HG03571 (cell line): ENCODE measurements around the gene TRIM51.
"Not testable (repeated sequence)": the region's sequence is repeated elsewhere in the genome, so short reads cannot be mapped to it uniquely, and the experiment has no call there.

Experiments
- ATAC-seq: cut with Tn5 transposase; IDR thresholded peaks from one replicate; pipeline ENCODE4 v1.9.1; 2021; ENCODE audit not compliant: unreplicated experiment

The TRIM51 gene, protein sequence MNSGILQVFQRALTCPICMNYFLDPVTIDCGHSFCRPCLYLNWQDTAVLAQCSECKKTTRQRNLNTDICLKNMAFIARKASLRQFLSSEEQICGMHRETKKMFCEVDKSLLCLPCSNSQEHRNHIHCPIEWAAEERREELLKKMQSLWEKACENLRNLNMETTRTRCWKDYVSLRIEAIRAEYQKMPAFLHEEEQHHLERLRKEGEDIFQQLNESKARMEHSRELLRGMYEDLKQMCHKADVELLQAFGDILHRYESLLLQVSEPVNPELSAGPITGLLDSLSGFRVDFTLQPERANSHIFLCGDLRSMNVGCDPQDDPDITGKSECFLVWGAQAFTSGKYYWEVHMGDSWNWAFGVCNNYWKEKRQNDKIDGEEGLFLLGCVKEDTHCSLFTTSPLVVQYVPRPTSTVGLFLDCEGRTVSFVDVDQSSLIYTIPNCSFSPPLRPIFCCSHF

DNA sequence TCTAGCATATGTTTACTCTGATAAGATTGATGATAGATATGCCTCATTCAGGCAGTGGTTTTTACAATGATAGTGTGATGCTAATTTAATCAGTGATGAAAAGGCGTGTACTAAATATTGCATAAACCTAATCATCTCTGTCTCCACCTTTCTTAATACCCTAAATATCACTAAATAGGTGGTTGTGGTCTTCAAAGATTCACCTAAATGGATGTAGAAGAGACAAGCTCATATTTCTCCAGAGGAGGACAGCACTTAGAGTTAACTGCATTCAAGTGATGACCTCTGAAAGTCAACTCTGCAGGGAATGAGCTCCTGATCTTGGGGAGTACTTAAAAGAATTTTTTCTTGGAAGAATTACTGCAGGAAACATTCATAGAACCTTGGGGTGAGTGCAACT is at the start of gene TRIM51:
Gene TRIM51 (plus strand): TSS at position 301 of the 400 bp plus-strand sequence. CDS start 2,132 bp downstream, outside the sequence.
- not testable (repeated sequence) for ATAC-seq

DNA sequence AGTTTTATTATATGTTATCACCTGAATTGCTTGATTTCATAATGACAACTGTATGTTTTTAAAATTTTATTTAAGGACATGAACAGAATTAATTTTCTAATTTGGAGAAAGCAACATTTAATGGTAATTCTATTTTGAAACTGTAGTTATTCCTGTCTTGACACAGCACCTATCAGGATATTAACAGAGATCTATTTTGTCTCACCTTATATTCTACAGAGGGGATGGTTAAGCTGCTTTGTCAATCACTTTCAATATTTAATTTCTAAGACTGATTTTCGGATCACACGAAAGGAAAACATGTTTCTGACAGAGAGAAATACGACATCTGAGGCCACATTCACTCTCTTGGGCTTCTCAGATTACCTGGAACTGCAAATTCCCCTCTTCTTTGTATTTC is 44.6 kb upstream of the TRIM51 start, which contains the start of gene OR5D16:
Gene OR5D16 (plus strand): TSS at position 301 of the 400 bp plus-strand sequence. CDS start 0 bp downstream, at position 301.
- no peak for ATAC-seq

DNA sequence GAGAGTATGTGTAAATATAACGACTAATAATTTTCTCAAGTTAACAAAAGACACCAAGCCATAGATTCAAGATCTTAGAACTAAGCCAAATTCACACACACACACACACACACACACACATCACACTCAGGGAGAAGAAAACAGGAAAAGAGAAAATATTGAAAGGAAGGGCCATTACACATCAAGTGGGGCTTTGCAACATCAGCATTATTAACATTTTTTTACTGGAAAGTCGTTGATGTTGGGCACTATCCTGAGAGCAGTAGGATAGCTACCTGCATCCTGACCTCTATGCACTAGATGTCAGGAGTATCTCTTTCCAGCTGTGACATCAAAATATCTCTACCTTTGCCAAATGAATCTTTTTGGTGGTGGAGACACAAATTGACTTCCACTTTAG is 35.6 kb upstream of the TRIM51 start:
- ATAC-seq = no peak

DNA sequence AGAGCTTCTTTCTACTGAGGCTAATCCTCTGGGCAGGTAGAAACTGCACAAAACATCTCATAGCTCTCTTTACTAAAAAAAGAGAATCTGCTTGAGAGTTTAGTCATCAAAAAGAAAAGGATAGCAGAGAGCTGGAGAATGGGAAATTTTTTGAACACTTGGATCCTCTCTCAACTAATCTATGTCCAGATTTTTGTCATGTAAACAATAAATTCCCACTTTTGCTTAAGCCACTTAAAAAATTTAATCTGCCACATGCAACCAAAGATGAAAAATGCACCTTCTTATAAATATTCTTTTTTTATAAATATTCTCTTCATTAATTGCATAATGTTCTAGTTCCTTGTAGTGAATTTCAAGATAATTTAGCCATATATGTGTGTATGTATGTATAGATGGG is 34.1 kb upstream of the TRIM51 start:
- no peak for ATAC-seq

DNA sequence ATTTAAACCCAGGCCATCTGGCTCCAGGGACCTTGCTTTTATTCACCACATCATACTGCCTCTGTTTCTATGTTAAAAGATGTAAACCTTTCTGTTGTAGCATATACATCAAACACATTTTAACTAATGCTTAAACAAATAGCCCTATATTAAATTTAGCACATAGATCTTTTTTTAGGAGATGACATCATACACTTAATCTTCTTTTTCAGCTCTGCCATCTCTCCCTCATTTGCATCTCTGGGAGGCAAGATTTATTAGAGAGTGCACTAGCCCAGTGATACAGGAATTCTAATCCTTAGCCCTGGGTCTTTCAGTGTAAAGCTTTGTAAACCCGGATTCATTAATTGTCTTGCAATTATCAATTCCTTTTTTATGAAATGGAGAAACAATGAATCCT is 31.0 kb upstream of the TRIM51 start:
- ATAC-seq = no peak

DNA sequence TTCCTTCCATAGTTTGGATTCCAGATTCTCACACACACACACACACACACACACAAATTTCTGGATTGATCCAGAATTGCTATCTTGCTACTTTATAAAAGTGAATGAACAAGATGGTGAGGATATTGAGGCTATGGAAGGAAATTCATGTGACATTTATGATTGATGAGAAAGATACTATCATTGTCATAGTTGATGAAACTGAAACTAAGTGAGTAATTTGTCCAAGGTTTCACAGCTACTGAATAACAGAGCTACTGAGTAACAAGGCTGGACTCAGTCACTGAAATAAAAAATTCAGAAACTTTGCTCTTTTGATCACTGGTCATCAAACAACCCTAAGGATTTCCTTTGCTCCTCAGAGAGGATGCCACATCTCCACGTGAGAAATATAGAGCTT is 28.4 kb upstream of the TRIM51 start:
- ATAC-seq = no peak

DNA sequence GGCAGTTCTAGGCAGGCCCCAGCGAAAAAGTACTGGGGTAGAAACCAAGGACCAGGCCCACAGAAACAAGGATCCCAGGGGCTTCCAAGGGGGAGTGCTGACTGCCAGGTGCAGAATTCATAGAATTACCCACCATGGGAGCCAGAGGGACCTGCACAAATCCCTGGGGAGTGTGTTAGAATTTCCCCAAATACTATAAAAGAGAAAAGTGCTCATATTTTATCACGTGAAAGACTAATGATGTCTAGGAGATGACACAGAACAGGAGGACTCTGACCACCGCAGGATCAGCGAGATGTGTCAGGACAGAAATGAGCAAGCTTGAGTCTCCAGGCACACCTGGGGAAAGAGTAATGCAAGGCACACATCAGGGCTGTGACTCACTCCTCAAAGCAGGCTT is 15.7 kb upstream of the TRIM51 start:
- not testable (repeated sequence) for ATAC-seq

DNA sequence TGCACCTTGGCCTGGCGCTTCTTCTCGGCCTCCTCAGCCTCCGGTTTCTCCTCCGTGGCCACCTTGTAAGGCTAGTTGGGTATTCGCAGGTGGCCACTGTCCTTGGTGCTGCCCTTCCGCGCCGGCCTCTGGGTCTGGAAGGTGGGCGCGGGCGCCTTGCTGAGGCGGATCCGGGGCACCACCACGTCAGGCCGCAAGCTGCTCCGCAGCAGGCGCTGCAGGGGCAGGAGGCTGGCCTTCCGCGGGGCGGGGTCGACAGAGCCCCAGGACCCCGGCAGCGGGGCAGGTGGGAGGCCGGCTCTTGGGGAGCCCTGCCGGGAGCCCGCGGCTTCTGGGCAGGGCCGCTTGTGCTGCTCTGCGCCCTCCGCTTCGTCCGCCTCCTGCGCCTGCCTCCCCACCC is 10.4 kb upstream of the TRIM51 start:
- not testable (repeated sequence) for ATAC-seq

DNA sequence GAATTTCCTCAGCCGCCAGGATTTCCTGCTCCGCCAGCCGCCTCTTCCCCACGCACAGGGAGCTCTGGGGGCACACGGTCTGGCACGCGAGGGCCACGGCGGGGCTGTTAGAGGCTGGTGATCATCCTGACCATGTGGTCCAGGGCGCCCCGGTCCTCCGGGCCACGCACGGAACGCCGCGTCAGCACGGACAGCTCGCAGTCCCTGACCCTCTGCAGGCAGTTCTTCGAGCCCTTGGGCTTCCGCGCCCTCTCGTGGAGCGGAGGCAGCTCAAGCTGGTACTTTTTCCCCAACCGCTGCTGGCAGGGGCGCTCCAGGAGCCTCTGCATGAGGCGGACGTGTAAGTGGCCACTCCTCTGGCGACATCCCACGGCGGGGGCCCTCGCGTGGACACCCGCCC is 10.0 kb upstream of the TRIM51 start:
- ATAC-seq = not testable (repeated sequence)

DNA sequence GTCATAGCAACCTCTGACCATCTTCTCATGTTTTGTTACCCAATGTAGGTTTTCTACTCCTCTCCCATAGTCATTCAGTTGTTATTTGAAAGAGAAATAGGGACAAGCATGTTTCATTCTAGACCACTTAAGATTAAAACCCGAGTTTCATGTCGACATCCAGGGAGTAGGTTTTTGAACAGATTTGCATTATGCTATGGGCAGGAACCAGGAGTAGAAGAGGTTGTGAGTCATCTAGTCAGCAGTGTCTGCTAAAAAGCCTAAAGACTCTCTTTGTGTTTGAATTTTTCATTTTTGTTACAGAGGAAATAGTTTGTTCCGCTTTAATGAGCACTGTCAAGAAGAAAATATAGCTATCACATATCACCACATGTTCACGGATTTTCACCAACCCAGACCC is 1.9 kb downstream of the TRIM51 start:
- not testable (repeated sequence) for ATAC-seq

DNA sequence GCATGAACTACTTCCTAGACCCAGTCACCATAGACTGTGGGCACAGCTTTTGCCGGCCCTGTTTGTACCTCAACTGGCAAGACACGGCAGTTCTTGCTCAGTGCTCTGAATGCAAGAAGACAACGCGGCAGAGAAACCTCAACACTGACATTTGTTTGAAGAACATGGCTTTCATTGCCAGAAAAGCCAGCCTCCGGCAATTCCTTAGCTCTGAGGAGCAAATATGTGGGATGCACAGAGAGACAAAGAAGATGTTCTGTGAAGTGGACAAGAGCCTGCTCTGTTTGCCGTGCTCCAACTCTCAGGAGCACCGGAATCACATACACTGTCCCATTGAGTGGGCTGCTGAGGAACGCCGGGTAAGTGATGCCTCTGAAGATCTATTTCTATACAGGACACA is 2.4 kb downstream of the TRIM51 start:
- ATAC-seq = not testable (repeated sequence)

DNA sequence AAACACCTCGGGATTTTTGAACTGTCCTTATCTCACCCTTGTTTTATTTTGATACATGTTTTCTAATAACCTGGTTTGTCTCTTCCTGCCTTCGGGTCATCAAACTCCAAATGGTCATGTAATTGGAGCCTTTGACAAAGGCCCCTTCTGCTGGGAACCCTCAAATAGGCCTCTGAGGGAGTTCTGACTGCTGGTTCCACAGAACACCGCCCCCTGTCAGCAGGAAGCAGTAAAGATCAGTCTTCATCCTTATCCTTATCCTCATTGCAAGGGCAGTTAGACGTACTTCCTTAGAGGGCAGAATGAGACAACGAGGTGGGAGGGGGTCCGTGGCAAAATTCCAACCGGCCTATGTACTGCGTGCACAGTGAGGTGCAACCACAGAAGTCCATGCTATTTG is 12.1 kb downstream of the TRIM51 start:
- no peak for ATAC-seq

DNA sequence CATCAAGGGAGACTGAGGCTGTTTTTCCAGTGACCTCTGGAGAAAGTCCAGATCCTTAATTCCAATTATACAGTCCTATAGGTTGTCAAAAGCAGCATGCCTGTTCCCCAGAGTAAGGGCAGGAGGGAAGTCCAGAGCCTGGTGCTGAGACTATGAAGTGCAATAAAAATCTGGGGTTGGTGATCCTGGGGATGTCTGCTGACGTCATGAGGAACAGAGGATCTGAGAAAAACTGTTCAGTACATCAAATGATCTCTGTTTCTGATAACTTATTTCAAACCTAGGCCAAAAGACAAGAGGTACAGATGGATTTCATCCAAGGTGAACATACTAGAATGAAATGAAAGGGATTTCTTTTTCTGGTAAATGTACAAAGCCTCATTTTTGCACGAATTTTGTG is 19.2 kb downstream of the TRIM51 start:
- no peak for ATAC-seq

DNA sequence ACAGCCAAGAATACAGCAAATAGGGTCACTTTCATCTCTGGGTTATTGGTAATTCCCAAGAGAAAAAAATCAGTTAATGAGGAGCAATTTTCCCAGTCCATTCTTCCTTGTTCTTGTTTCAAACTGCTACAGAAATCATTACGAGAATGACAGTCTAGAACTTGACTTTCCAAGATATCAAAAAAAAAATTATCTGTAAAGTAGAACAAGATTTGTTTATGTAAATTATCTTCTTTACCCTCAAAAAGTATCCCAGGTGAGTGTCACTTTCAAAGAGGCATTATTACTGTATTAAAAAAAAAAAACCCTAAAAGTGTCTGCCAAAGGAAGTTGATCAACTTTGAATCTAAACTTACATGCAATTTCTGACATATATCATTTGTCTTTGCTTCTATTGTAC is 31.4 kb downstream of the TRIM51 start, which contains the start of gene OR5W2:
Gene OR5W2 (minus strand): TSS at position 101 of the 400 bp plus-strand sequence. CDS start 0 bp downstream, at position 101.
- no peak for ATAC-seq

DNA sequence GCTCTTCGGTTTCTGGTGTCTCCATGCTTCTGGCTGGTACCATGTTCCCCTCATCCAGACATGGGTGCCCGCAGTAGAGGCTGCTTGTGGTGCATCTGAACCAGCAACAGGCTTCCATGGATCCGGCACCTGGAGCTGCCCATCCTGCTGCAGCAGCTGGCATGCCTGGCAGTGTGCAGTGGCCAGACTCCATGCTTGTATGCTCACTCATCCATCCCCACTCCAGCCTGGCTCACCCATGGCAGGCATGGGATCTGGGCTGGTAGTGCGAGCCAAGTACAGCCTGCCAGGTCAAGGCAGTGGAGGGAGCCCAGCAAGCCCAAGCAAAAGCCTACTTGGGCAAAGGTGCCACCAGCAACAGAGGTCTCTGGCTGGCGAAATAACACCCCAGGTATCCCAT is 37.4 kb downstream of the TRIM51 start:
- no peak for ATAC-seq

DNA sequence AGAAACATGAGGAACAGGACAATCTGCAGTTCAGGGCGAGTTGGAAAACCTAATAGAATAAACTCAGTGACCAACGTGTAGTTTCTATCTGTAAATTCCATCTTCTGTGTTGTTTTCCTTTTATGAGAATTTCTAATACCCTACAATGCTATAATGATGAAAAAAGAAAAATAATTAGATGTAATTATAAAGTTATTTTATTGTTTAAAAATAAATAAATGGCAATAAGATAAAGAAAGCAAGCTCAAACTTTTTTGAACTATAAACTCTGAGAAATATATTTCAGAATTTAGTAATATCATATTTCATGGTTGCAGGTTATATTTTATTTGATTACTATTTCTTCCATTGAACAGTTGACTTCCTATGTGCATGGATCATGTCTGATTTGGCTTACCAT is 53.2 kb downstream of the TRIM51 start, which contains the start of gene OR5I1:
Gene OR5I1 (minus strand): TSS at position 101 of the 400 bp plus-strand sequence. CDS start 0 bp downstream, at position 101.
- no peak for ATAC-seq
